ENCODE results near the gene AVPR2.
A peak's percentile ranks its signal among the peaks of the same experiment; 100 is the strongest.

Gene AVPR2

DNA sequence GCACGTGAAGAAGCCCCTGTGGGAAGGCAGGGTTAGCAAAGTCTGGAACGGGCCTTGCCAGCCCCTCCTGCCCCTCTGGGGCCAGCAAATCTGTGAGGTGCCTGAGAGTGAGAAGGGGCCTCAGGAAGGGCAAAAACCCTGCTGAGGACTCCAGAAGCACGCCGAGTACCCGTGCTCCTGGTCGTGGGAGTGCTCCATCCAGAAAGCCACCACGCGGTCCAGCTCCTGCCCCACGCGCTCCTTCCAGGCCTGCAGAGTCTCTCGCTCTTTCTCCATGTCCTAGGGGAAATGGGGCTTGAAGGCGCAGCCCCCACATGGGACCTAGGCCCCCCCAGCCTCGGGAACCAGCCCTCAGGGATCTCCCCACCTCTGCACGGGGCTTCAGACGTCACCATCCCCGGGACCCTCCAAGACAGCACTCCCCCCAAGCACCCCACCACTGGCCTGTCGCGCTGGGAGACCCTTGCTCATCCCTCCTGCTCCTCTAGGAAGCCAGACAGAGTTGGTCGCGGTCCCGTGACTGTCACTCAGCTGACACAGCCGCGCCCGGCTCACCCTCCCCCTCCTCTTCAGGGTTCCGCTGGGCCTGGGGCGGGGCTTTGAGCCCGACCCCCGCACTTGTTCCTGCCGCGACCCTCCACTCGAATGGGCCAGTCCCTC, 39.8 kb downstream of the AVPR2 start, which contains the start of gene RENBP:
Gene RENBP, minus strand, starts transcription at position 504 of the 660 bp plus-strand sequence. Its CDS starts 33 bp downstream, at position 471.
- no peak for DNase-seq (ENCODE audit: low read depth)
- no peak within 1 kb of the TSS for H3K4me3 ChIP-seq (ENCODE audit: control insufficient read depth, low read depth, low read length)
- TF ChIP-seq, protein P1, sequence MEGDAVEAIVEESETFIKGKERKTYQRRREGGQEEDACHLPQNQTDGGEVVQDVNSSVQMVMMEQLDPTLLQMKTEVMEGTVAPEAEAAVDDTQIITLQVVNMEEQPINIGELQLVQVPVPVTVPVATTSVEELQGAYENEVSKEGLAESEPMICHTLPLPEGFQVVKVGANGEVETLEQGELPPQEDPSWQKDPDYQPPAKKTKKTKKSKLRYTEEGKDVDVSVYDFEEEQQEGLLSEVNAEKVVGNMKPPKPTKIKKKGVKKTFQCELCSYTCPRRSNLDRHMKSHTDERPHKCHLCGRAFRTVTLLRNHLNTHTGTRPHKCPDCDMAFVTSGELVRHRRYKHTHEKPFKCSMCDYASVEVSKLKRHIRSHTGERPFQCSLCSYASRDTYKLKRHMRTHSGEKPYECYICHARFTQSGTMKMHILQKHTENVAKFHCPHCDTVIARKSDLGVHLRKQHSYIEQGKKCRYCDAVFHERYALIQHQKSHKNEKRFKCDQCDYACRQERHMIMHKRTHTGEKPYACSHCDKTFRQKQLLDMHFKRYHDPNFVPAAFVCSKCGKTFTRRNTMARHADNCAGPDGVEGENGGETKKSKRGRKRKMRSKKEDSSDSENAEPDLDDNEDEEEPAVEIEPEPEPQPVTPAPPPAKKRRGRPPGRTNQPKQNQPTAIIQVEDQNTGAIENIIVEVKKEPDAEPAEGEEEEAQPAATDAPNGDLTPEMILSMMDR (IDR thresholded peaks at IDR 0.05; ENCODE audit: control insufficient read depth, insufficient read depth, low read depth, low read length, missing control alignments) = no peak

GRCh38 chrX:153944800-153945150, 40.3 kb downstream of the AVPR2 start:
- TF ChIP-seq, protein P1 (IDR thresholded peaks at IDR 0.05; ENCODE audit: control insufficient read depth, insufficient read depth, low read depth, low read length, missing control alignments) = no peak
- H3K4me3 ChIP-seq (ENCODE audit: control insufficient read depth, low read depth, low read length) = no peak overlapping the region
- DNase-seq (ENCODE audit: low read depth) = no peak

- DNase-seq (ENCODE audit: low read depth) = no peak
- no peak overlapping the region for H3K4me3 ChIP-seq (ENCODE audit: control insufficient read depth, low read depth, low read length)
- TF ChIP-seq, protein P1 (IDR thresholded peaks at IDR 0.05; ENCODE audit: control insufficient read depth, insufficient read depth, low read depth, low read length, missing control alignments) = no peak
Observed at GRCh38 chrX:153945956-153946943, 41.8 kb downstream of the AVPR2 start.

- TF ChIP-seq, protein P1 (IDR thresholded peaks at IDR 0.05; ENCODE audit: control insufficient read depth, insufficient read depth, low read depth, low read length, missing control alignments) = peak; percentile 86
- DNase-seq (ENCODE audit: low read depth) = peak; percentile 16
- H3K4me3 ChIP-seq (ENCODE audit: control insufficient read depth, low read depth, low read length) = no peak overlapping the region
Observed at GRCh38 chrX:153947009-153947769, 42.7 kb downstream of the AVPR2 start.

DNA sequence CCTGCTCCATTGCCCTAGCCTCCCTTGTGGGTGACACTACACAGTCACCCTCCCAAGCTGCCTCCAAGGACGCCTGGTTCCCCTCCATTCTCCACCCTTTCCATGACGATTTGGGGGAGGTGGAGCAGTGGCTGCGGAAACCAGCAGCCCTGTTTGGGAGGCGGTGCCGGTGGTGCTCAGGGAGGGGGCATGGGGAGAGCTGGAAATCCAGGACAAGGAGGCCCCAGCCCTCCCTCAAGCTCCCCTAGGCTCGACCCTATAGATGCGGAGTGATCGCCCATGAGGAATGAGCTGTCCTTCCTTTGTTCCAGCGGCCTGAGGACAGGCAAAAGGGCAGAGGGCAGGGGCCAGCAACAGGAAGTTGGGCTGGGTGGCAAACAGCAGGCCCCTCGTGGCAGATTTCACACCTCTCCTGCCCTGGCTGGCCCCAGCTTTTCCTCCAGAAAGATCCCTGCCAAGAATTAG, 43.6 kb downstream of the AVPR2 start:
- no peak for DNase-seq (ENCODE audit: low read depth)
- TF ChIP-seq, protein P1 (IDR thresholded peaks at IDR 0.05; ENCODE audit: control insufficient read depth, insufficient read depth, low read depth, low read length, missing control alignments) = no peak
- no peak overlapping the region for H3K4me3 ChIP-seq (ENCODE audit: control insufficient read depth, low read depth, low read length)
